ENCODE data around the gene B3GALT6. TPM values are rescaled to one million over a fixed set of nuclear protein-coding genes. Genes with fewer than 3 reads are reported as not detected.

The B3GALT6 gene
- total RNA-seq, 1 experiment from 2014 or later = 27.1 TPM

DNA sequence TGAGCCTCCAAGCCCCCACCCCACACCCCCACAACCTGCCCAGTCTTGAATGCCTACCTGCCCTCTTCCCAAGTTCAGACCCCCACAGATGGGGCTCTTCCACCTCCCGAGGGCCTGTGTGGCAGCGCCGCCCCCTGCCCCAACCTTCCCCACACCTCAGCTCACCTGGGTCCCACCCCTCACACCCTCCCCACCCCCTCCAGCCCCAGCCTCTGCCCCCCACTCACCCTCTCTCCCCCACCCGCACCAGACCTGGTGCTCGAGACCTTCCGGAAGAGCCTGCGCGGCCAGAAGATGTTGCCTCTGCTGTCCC, 34.9 kb upstream of the B3GALT6 start:
- H2BK15ac ChIP-seq (ENCODE audit: low read depth, low read length) = no peak overlapping the region
- H3K56ac ChIP-seq (ENCODE audit: insufficient read length, low read depth, low read length) = no peak overlapping the region
- no peak overlapping the region for H2BK120ac ChIP-seq (ENCODE audit: low read depth, low read length, poor library complexity, severe bottlenecking)
- no peak overlapping the region for H3K4me2 ChIP-seq (ENCODE audit: insufficient read depth, insufficient read length, low read length)
- no peaks in the 10 kb centered on the region for H3K4me1 ChIP-seq (ENCODE audit: insufficient read depth, low read length)
- H3K23ac ChIP-seq (ENCODE audit: insufficient read length, low read depth, low read length) = no peak overlapping the region
- no peak overlapping the region for H3K9ac ChIP-seq (ENCODE audit: extremely low read depth, insufficient read length, low read length)
- H3K79me1 ChIP-seq (ENCODE audit: insufficient read depth, low read depth, low read length, poor library complexity, severe bottlenecking) = no peaks in the 10 kb centered on the region
- Mint-ChIP-seq H3K27me3 (ENCODE audit: low read depth) (peaks cover 34% of the 10 kb centered on the region), H3K27ac (no peak overlapping the region), H3K4me3 (no peak overlapping the region), H3K36me3 (ENCODE audit: insufficient read depth in 1 of 3, low read depth in 3 of 3) (peaks cover 0 to 2% (median under 1%) of the 10 kb centered on the region in 3 experiments; a peak in 4 of 7 replicates), H3K4me1 (peaks cover 3 to 4% of the 10 kb centered on the region in 2 experiments; a peak in 3 of 4 replicates), H3K9me3 (peaks cover 18 to 28% of the 10 kb centered on the region in 2 experiments)
- no peak for TF ChIP-seq CTCF (conservative IDR thresholded peaks at IDR 0.05)
- H3K4ac ChIP-seq (ENCODE audit: low read depth, low read length) = no peak overlapping the region
- WGBS (ENCODE audit: extremely low coverage, insufficient read length, low lambda C conversion rate) = no CpG with 5 or more reads among the region's 8 CpGs
- no peak overlapping the region for H4K5ac ChIP-seq (ENCODE audit: insufficient read length, low read depth, low read length)
- no peak overlapping the region for H2BK12ac ChIP-seq (ENCODE audit: insufficient read length, low read depth, low read length)
- H3K23me2 ChIP-seq (ENCODE audit: insufficient read length, low read depth, low read length, poor library complexity, severe bottlenecking) = no peaks in the 10 kb centered on the region
- H3K27ac ChIP-seq (ENCODE audit: insufficient read length, low read depth, low read length) = no peak overlapping the region
- H4K20me1 ChIP-seq (ENCODE audit: control insufficient read depth, insufficient read depth, insufficient read length) = no peaks in the 10 kb centered on the region
- no peak overlapping the region for H2AFZ ChIP-seq (ENCODE audit: low read length)
- H3K27me3 ChIP-seq (ENCODE audit: insufficient read depth, low read length) = no peaks in the 10 kb centered on the region
- no peaks in the 10 kb centered on the region for H3K79me2 ChIP-seq (ENCODE audit: insufficient read depth, low read length)
- H2AK5ac ChIP-seq (ENCODE audit: insufficient read length, low read length) = no peak overlapping the region
- no peak overlapping the region for H3K18ac ChIP-seq (ENCODE audit: insufficient read length, low read depth, low read length)
- no peak overlapping the region for H3K14ac ChIP-seq (ENCODE audit: insufficient read depth, low read length)
- H2BK5ac ChIP-seq (ENCODE audit: insufficient read length, low read length) = no peak overlapping the region
- DNase-seq = peak; percentile 25
- no peak overlapping the region for H4K8ac ChIP-seq (replicated peaks; ENCODE audit: insufficient read length, low read depth, low read length)
- H2BK20ac ChIP-seq (ENCODE audit: low read depth, low read length, poor library complexity, severe bottlenecking) = no peak overlapping the region
- H4K91ac ChIP-seq (ENCODE audit: insufficient read length, low read depth, low read length) = no peak overlapping the region
- H3K9me3 ChIP-seq (ENCODE audit: control insufficient read depth, low read depth, low read length) = peaks cover 6% of the 10 kb centered on the region
- H3T11ph ChIP-seq (ENCODE audit: low read length) = no peak overlapping the region

All from H9 (cell line).